GM18505 (cell line): ENCODE results near the gene NEK10.

Source experiments
- ATAC-seq: cut with Tn5 transposase; IDR thresholded peaks from one replicate; pipeline ENCODE4 v1.9.1; 2021; ENCODE audit not compliant: unreplicated experiment
- POLR2A ChIP-seq: IDR thresholded peaks from 4 replicates; pipeline ENCODE4 v1.6.1; 2011; ENCODE audit warnings: borderline replicate concordance; ENCODE audit not compliant: insufficient read depth, insufficient read length; ENCODE audit errors: extremely low read depth

NEK10 gene

DNA sequence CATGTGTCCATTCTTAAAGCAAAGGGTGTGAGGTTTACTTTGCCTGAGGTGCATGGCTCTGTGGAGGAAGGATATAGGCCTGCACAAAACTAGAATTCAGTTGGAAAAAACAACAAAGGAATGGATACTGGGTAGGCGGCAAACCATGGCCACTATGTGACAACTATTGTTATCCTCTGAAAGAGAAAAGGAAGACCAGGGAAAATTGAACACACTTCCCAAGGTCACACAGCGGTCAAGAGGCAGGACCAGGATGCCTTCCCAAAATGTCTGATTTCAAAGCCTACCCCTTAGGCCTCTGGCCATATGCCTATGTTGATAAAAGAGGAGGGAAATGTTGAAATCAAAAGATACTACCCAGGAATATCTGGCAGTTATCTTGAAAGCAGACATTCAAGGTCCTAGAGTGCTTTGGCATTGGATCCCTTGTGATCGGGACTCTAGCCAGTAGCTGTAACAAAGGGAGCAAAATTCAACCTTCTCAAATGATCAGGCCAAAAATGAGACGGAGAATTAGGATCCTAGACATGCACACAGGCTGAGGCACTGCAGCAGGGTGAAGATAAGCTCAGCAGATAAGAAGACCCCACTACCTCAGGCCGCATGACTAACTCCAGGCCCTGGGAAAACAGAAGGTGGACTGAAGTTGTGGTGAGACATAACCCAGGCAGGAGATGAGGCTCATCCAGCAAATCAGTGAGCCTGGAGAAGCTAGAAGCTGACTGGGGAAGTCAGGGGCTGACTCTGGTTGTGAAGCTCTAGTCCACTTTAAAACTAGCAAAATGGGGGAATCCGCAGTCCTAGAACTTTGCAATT is 292.2 kb downstream of the NEK10 start:
- ATAC-seq: no peak
- TF ChIP-seq POLR2A: no peak

DNA sequence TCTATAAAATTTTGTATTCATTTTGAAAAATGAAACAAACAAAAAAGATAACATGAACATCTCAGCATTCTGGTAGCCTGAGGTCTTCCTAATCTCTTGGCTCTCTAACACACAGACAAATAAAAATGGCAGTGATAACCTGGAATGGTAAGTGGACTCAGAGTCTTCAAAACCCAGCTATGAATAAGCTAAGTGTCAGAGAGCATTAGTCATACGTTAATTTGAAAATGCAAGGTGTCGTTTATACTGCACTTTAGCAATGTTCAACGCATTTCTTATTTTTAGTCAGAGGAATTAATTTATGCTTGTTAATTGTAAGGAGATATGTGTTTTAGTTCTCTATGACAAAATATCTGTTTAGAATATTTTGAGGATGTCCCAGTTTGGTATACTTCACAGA is 294.3 kb downstream of the NEK10 start:
- ATAC-seq: no peak
- TF ChIP-seq POLR2A: no peak

DNA sequence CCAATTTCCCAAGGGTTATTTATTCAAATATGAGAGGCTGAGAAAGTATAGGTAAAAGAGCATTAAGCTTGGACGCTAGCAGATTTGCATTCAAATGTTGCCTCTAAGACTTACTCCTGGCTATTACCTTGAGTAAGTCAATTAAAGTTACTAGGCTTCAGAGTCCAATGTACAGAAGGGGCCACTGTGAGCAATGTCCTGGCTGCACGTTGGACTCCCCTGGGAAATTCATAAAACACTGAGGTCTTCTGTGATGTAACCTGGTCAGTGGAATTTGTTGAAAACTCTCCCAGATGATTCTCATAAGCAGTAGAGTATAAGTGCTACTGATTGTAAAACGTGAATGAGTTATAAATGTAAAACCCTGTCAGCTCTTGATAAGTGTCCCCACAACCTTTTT is 295.3 kb downstream of the NEK10 start:
- no peak for ATAC-seq
- no peak for TF ChIP-seq POLR2A

DNA sequence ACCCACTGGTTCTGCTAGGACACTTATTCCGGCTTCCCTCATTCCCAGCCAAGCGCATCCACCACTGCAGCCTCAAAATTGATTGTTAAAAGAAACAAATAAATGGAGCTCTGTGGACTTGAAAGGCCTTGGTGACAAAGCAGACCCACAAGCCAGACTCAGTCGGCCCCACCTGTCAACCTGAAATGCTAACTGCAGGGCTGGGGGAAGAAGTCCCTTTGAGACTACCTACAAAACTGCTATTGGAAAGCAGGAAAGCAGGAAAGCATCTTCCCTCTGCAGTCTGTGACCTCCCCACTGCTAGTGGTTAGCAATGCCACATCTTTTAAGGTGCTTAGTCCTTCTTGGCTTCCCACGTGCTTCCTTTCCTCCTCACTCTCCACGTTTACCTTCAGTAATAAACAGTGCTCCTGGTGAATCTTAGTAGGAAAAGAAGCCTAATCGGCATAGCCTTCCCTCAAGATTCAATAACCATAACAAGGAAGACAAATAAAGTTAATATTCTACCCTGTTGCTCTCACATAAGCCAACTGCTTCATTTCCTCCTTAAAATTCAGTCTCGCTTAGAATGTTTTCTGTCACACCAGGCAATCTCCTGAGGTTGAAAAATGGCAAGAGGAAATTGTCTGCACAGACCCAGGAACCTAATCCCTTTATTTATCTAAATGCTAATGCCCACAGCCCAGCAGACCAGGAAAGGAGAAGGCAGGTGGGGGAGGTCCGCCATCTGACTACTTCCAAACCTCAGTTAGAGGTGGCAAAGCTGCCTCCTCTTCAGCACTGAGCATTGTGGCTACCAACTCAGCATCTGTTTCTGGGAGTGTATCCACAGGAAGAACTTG is 296.2 kb downstream of the NEK10 start:
- ATAC-seq: no peak
- TF ChIP-seq POLR2A: no peak

DNA sequence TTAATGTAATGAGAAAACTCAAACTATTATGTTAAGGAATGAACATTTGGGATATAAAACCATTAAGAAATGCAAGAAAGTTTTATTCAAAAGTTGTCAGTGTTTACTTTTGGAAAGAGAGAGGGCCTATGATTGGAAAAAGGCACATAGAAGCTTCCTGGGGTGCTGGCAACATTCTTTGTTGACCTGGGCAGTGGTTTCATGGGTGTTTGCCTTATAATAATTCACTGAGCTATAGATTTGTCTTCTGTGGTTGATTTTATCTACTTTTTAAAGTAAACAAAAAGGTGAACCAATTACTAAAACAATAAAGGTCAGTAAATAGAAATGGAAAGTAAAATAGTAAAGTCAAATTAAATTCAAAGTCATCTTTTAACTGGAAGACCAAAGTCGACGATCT is 308.8 kb downstream of the NEK10 start:
- TF ChIP-seq POLR2A: no peak
- ATAC-seq: no peak
